PC-3 (cell line): ENCODE results near the gene UGT1A5. TPM values are rescaled to one million over a fixed set of nuclear protein-coding genes. Genes with fewer than 3 reads are reported as not detected.

ENCODE experiments used
- ATAC-seq: fragments of 200-7000 bp; cut with Tn5 transposase; 2 replicates; pipeline ENCODE4 v1.9.1; 2020; ENCODE audit warnings: mild to moderate bottlenecking, moderate library complexity
- Bru-seq: library from RNA; stranded (reverse); fragments of 400-500 nt; gene quantifications from one replicate; lab custom pipeline; 2021; lab: Mats Ljungman, UMichigan
- BruChase-seq, 2 experiments: library from RNA; stranded (reverse); fragments of 400-500 nt; gene quantifications; one replicate each; lab custom pipeline; 2021; lab: Mats Ljungman, UMichigan
- BruUV-seq: library from RNA; stranded (reverse); fragments of 400-500 nt; replicated peaks from 2 replicates; lab custom pipeline; 2021; lab: Mats Ljungman, UMichigan
- CTCF ChIA-PET: fragments of 300-600 bp; sonication (Branson Sonifier 250); formaldehyde crosslinking; loops from one replicate; lab custom pipeline; 2022; ENCODE audit warnings: antibody characterized with exemption; lab: Charles Lee
- POLR2A ChIA-PET: fragments of 300-600 bp; sonication (Branson Sonifier 250); formaldehyde crosslinking; loops from one replicate; lab custom pipeline; 2022; ENCODE audit warnings: antibody characterized with exemption; ENCODE audit not compliant: unreplicated experiment; lab: Charles Lee
- DNase-seq: peaks from one replicate; pipeline ENCODE4 v3.0.0-alpha.2; 2015
- H2AFZ ChIP-seq: fragments of 300-600 bp; sonication (generic); 2 replicates; pipeline ENCODE4 v1.6.0; 2016; ENCODE audit warnings: antibody characterized with exemption, low read length
- H3F3A ChIP-seq: fragments of 300-600 bp; sonication (generic); one replicate; pipeline ENCODE4 v1.6.0; 2017; ENCODE audit warnings: antibody characterized with exemption, low read length, control low read depth, mild to moderate bottlenecking; ENCODE audit not compliant: unreplicated experiment
- H3K27ac ChIP-seq: fragments of 300-600 bp; sonication (generic); 2 replicates; pipeline ENCODE4 v1.5.1; 2016; ENCODE audit warnings: mild to moderate bottlenecking, low read length
- H3K27me3 ChIP-seq: fragments of 300-600 bp; sonication (generic); 2 replicates; pipeline ENCODE4 v1.6.1; 2016; ENCODE audit warnings: low read length, mixed read lengths
- H3K36me3 ChIP-seq: fragments of 300-600 bp; sonication (generic); 2 replicates; pipeline ENCODE4 v1.6.1; 2016; ENCODE audit warnings: low read depth, mixed run types, low read length, mixed read lengths
- H3K4me1 ChIP-seq: fragments of 300-600 bp; sonication (generic); 2 replicates; pipeline ENCODE4 v1.5.1; 2016; ENCODE audit warnings: low read length; ENCODE audit not compliant: insufficient read depth
- H3K4me2 ChIP-seq: fragments of 300-600 bp; sonication (generic); 2 replicates; pipeline ENCODE4 v1.6.0; 2016; ENCODE audit warnings: low read length
- H3K4me3 ChIP-seq: fragments of 300-600 bp; sonication (generic); 2 replicates; pipeline ENCODE4 v1.5.1; 2016; ENCODE audit warnings: mild to moderate bottlenecking, low read length, mixed read lengths
- H3K79me2 ChIP-seq: fragments of 300-600 bp; sonication (generic); 2 replicates; pipeline ENCODE4 v1.6.1; 2017; ENCODE audit warnings: low read length, mixed read lengths
- H3K9ac ChIP-seq: fragments of 300-600 bp; sonication (generic); 2 replicates; pipeline ENCODE4 v1.6.0; 2016; ENCODE audit warnings: mild to moderate bottlenecking, low read length
- H3K9me2 ChIP-seq: fragments of 300-600 bp; sonication (generic); replicated peaks from 2 replicates; pipeline ENCODE4 v1.6.1; 2016; ENCODE audit warnings: mixed run types, low read length, mixed read lengths
- H3K9me3 ChIP-seq: fragments of 300-600 bp; sonication (generic); 2 replicates; pipeline ENCODE4 v1.6.1; 2016; ENCODE audit warnings: low read length, mixed read lengths
- H4K20me1 ChIP-seq: fragments of 300-600 bp; sonication (generic); 2 replicates; pipeline ENCODE4 v1.6.1; 2016; ENCODE audit warnings: low read length, mixed read lengths
- CTCF ChIP-seq: fragments of 300-600 bp; sonication (generic); conservative IDR thresholded peaks from 2 replicates; pipeline ENCODE4 v1.5.1; 2017; ENCODE audit warnings: antibody characterized with exemption, low read depth, mild to moderate bottlenecking, low read length
- EZH2 ChIP-seq: fragments of 300-600 bp; sonication (generic); IDR thresholded peaks from one replicate; pipeline ENCODE4 v1.6.1; 2017; ENCODE audit warnings: antibody characterized with exemption, mild to moderate bottlenecking, low read length; ENCODE audit not compliant: unreplicated experiment
- EZH2phosphoT487 ChIP-seq: fragments of 300-600 bp; sonication (generic); IDR thresholded peaks from 2 replicates; pipeline ENCODE4 v1.6.1; 2018; ENCODE audit warnings: mild to moderate bottlenecking, antibody characterized with exemption, low read length, borderline replicate concordance
- intact Hi-C: fragments of 100-400 bp; cut with micrococcal nuclease; formaldehyde crosslinking; loops from 2 replicates; pipeline ENCODE4 v1.9.0; 2023
- long read RNA-seq: library from polyadenylated mRNA; unstranded; transcript quantifications from one replicate; pipeline ENCODE4 v2.0.0, GENCODE V29; 2021; ENCODE audit not compliant: unreplicated experiment
- total RNA-seq: library from RNA; depleted of rRNA; stranded (reverse); fragments of >200 nt; gene quantifications from 2 replicates; pipeline ENCODE4 v1.2.3, GENCODE V29; 2014; rRNA removed

UGT1A5 gene
- total RNA-seq (not detected in 2 replicates), Bru-seq, nascent RNA (not detected), BruChase-seq, experiment 1, labeled RNA remaining after a 6-hour chase (not detected), BruChase-seq, experiment 2, labeled RNA remaining after a 2-hour chase (not detected)
- long read RNA-seq: 0 reads

GRCh38 chr2:233712611-233713261, at the start of gene UGT1A5:
TSS of gene UGT1A5 (plus strand) at chr2:233712907. CDS start at chr2:233712992, 85 bp downstream.
- no TSS peak for BruUV-seq
- Histone ChIP-seq H3K27ac (no peak within 1 kb of the TSS), H3K79me2 (no peaks in the 10 kb centered on the region), H3F3A (no peaks in the 10 kb centered on the region), H4K20me1 (no peaks in the 10 kb centered on the region), H3K9me3 (no peaks in the 10 kb centered on the region), H3K27me3 (no peaks in the 10 kb centered on the region), H3K9ac (no peak within 1 kb of the TSS), H3K4me2 (no peak within 1 kb of the TSS), H2AFZ (no peak within 1 kb of the TSS), H3K9me2 (no peaks in the 10 kb centered on the region; the same call in 1 of the 2 replicates), H3K4me1 (peaks cover 25% of the 10 kb centered on the region), H3K36me3 (no peaks in the 10 kb centered on the region), H3K4me3 (no peak within 1 kb of the TSS)
- ATAC-seq (no peak), DNase-seq (no peak)
- TF ChIP-seq EZH2phosphoT487 (no peak), EZH2 (no peak), CTCF (no peak)
- intact Hi-C loops: loop anchor here (5.0 kb wide), 1 partner anchor 120 kb away; no protein-coding TSS in a partner anchor
- ChIA-PET CTCF (interaction anchor here (0.5 kb wide), 1 partner anchor 148 kb away, joined by 4 read pairs; no protein-coding TSS in a partner anchor), POLR2A (no interaction called here)

- Histone ChIP-seq H3K4me1 (no peaks in the 10 kb centered on the region), H3K4me3 (no peak overlapping the region), H3K27me3 (no peaks in the 10 kb centered on the region), H3F3A (no peaks in the 10 kb centered on the region), H4K20me1 (no peaks in the 10 kb centered on the region), H3K79me2 (no peaks in the 10 kb centered on the region), H3K27ac (no peak overlapping the region), H2AFZ (no peak overlapping the region), H3K4me2 (no peak overlapping the region), H3K9ac (no peak overlapping the region), H3K9me3 (no peaks in the 10 kb centered on the region), H3K36me3 (no peaks in the 10 kb centered on the region), H3K9me2 (no peaks in the 10 kb centered on the region)
- DNase-seq (no peak), ATAC-seq (no peak)
- POLR2A ChIA-PET: no interaction called here
- no peak for TF ChIP-seq EZH2
- no peak for TF ChIP-seq CTCF
- TF ChIP-seq EZH2phosphoT487: no peak
- intact Hi-C loops: no loop called here
- BruUV-seq: no TSS peak
- CTCF ChIA-PET: no interaction called here
These were observed 48.8 kb upstream of the UGT1A5 start for GRCh38 chr2:233663911-233664310.
